MM.1S (cell line): ENCODE data around the gene CALML4.
A peak's percentile ranks its signal among the peaks of the same experiment; 100 is the strongest.

Source experiments
- EZH2 ChIP-seq: fragments of 300-600 bp; sonication (generic); optimal IDR thresholded peaks from 2 replicates; pipeline ENCODE3; 2017; ENCODE audit warnings: low read depth, mild to moderate bottlenecking, antibody characterized with exemption, low read length, mixed read lengths
- EZH2phosphoT487 ChIP-seq: fragments of 300-600 bp; sonication (generic); IDR thresholded peaks from 2 replicates; pipeline ENCODE4 v1.6.1; 2018; ENCODE audit warnings: antibody characterized with exemption, low read length
- TF ChIP-seq, protein P1 (sequence below): fragments of 300-600 bp; sonication (generic); IDR thresholded peaks from 2 replicates; pipeline ENCODE4 v1.5.1; 2016; ENCODE audit warnings: antibody characterized with exemption, low read length, mixed read lengths

DNA sequence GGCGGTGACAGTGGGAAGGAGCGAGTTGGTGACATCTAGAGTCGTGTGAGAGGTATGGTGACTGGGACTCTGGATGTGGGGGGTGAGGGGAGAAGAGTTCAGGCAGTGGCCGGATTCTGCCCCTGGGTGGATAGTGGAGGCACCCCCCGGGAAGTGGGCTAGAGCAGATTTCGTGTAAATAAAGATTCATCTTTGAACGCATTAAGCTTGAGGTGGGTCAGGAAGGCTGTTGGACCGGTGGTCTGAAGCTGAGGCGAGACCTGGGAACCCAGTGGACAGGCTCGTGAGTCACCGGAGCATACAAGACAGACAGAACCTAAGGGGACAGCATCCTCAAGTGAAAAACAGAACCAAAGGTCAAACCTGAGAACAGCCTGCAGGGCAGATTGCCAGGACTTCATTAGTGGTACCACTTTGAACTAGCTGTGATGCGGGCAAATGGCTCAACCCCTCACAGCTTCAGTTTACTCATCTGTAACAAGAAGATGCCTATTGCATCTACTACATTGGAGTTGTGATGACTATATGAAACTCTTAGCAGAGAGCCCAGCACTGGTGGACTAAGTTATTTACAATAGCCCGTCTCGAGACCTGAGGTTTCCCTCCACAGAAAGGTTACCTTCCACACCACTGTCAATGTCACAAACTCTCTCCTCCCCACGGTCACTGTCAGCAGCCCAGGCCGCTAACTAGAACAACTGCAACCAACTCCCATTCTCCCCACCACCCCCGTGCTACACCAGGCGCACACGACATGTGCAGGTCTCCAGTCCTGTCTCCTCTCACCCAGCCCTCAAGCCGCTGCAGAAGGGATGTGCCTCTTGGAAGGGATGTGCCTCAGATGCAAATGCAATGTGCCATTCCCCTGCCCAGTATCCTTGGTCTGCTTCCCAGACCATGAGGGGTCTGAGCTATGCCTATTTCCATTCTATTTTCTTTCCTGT lies 25.3 kb upstream of the CALML4 start:
- TF ChIP-seq, protein P1, sequence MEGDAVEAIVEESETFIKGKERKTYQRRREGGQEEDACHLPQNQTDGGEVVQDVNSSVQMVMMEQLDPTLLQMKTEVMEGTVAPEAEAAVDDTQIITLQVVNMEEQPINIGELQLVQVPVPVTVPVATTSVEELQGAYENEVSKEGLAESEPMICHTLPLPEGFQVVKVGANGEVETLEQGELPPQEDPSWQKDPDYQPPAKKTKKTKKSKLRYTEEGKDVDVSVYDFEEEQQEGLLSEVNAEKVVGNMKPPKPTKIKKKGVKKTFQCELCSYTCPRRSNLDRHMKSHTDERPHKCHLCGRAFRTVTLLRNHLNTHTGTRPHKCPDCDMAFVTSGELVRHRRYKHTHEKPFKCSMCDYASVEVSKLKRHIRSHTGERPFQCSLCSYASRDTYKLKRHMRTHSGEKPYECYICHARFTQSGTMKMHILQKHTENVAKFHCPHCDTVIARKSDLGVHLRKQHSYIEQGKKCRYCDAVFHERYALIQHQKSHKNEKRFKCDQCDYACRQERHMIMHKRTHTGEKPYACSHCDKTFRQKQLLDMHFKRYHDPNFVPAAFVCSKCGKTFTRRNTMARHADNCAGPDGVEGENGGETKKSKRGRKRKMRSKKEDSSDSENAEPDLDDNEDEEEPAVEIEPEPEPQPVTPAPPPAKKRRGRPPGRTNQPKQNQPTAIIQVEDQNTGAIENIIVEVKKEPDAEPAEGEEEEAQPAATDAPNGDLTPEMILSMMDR = peak; percentile 32
- TF ChIP-seq EZH2 (no peak), EZH2phosphoT487 (no peak)
